HCT116 (cell line): ENCODE measurements around the gene PIP4K2A. TPM values are rescaled to one million over a fixed set of nuclear protein-coding genes. Genes with fewer than 3 reads are reported as not detected.

Source experiments
- ATAC-seq: fragments of 200-7000 bp; cut with Tn5 transposase; 2 replicates; pipeline ENCODE4 v1.9.1; 2020; ENCODE audit warnings: mild to moderate bottlenecking, moderate library complexity
- BruUV-seq: library from RNA; stranded (reverse); fragments of 400-500 nt; replicated peaks from 2 replicates; lab custom pipeline; 2021; lab: Mats Ljungman, UMichigan
- CTCF ChIA-PET: fragments of 300-600 bp; sonication (Branson Sonifier 250); formaldehyde crosslinking; loops from one replicate; lab custom pipeline; 2021; ENCODE audit warnings: antibody characterized with exemption; lab: Charles Lee
- POLR2A ChIA-PET: fragments of 300-600, 350-600 bp; sonication (Branson Sonifier 250); formaldehyde crosslinking; loops from one replicate; lab custom pipeline; 2021; ENCODE audit warnings: antibody characterized with exemption; lab: Charles Lee
- RAD21 ChIA-PET, 2 experiments: fragments of 300-600 bp; sonication (Branson Sonifier 250); formaldehyde crosslinking; loops; one replicate each; lab custom pipeline; 2023; ENCODE audit warnings: low total read pairs in 2 of 2; ENCODE audit not compliant: uncharacterized antibody in 2 of 2, unreplicated experiment in 2 of 2, low non-redundant PET in 1 of 2; lab: Charles Lee
- DNase-seq: peaks from one replicate; pipeline ENCODE4 v3.0.0-alpha.2; 2010; ENCODE audit warnings: low read depth, low spot score
- H2AFZ ChIP-seq: fragments of 200-600 bp; shearing (Covaris generic), sonication (generic); 2 replicates; pipeline ENCODE4 v1.6.1; 2017; ENCODE audit warnings: low read depth, mixed run types, mixed read lengths, antibody characterized with exemption, low read length; ENCODE audit not compliant: poor library complexity, severe bottlenecking
- H3K27ac ChIP-seq: 2 replicates; pipeline ENCODE4 v1.5.1; 2012; ENCODE audit warnings: low read depth, low read length
- H3K27me3 ChIP-seq: fragments of 200-600 bp; sonication (generic); 2 replicates; pipeline ENCODE4 v1.6.1; 2016; ENCODE audit warnings: mixed run types, low read length, mixed read lengths; ENCODE audit not compliant: insufficient read depth
- H3K36me3 ChIP-seq, 2 experiments: fragments of 200-500 bp in 1 of 2; fragments of 200-600 bp in 1 of 2; sonication (Bioruptor generic) in 1 of 2; sonication (generic) in 1 of 2; 2 replicates each; pipeline versions ENCODE4 v1.5.1 to v1.6.1; 2014 to 2016; ENCODE audit warnings: low read length in 2 of 2, inconsistent platforms in 1 of 2, mixed read lengths in 1 of 2, mixed run types in 1 of 2; ENCODE audit not compliant: insufficient read depth in 2 of 2, control insufficient read depth in 1 of 2
- H3K4me1 ChIP-seq, 2 experiments: fragments of 200-600 bp in 1 of 2; sonication (generic) in 1 of 2; 2 replicates each; pipeline versions ENCODE4 v1.5.1 to v1.6.1; 2012 to 2017; ENCODE audit warnings: low read length in 2 of 2, inconsistent platforms in 1 of 2, mild to moderate bottlenecking in 1 of 2, mixed read lengths in 1 of 2, mixed run types in 1 of 2, moderate library complexity in 1 of 2; ENCODE audit not compliant: insufficient read depth in 2 of 2, control insufficient read depth in 1 of 2
- H3K4me2 ChIP-seq: fragments of 200-600 bp; sonication (generic); 2 replicates; pipeline ENCODE4 v1.6.1; 2017; ENCODE audit warnings: mixed run types, low read length, mixed read lengths
- H3K4me3 ChIP-seq, 2 experiments: fragments of 200-600 bp in 1 of 2; sonication (generic) in 1 of 2; replicated peaks in 1 of 2; 2 replicates each; pipeline ENCODE4 v1.5.1; 2011 to 2016; ENCODE audit warnings: low read length in 2 of 2, control low read depth in 1 of 2, low read depth in 1 of 2, mild to moderate bottlenecking in 1 of 2, mixed read lengths in 1 of 2, mixed run types in 1 of 2
- H3K79me2 ChIP-seq: fragments of 200-600 bp; sonication (generic); 2 replicates; pipeline ENCODE4 v1.6.1; 2017; ENCODE audit warnings: mild to moderate bottlenecking, mixed run types, low read length, moderate library complexity, mixed read lengths; ENCODE audit not compliant: insufficient read depth
- H3K9ac ChIP-seq: fragments of 200-600 bp; sonication (generic); 2 replicates; pipeline ENCODE4 v1.6.1; 2016; ENCODE audit warnings: low read length, mixed read lengths
- H3K9me2 ChIP-seq: fragments of 200-600 bp; sonication (generic), shearing (Covaris generic); 2 replicates; pipeline ENCODE4 v1.6.1; 2017; ENCODE audit warnings: mixed run types, mild to moderate bottlenecking, moderate library complexity; ENCODE audit not compliant: insufficient read depth
- H3K9me3 ChIP-seq, 2 experiments: fragments of 200-500 bp in 1 of 2; fragments of 200-600 bp in 1 of 2; sonication (Bioruptor generic) in 1 of 2; sonication (generic) in 1 of 2; 2 replicates each; pipeline ENCODE4 v1.6.1; 2014 to 2017; ENCODE audit warnings: low read length in 2 of 2, mixed read lengths in 2 of 2, inconsistent platforms in 1 of 2, low read depth in 1 of 2, mild to moderate bottlenecking in 1 of 2, mixed run types in 1 of 2, moderate library complexity in 1 of 2; ENCODE audit not compliant: control insufficient read depth in 1 of 2, insufficient read depth in 1 of 2
- H4K20me1 ChIP-seq: fragments of 200-600 bp; sonication (generic), shearing (Covaris generic); 2 replicates; pipeline ENCODE4 v1.6.1; 2017; ENCODE audit warnings: mixed run types, mild to moderate bottlenecking, moderate library complexity; ENCODE audit not compliant: insufficient read depth
- CBX3 ChIP-seq: IDR thresholded peaks from 2 replicates; pipeline ENCODE4 v1.6.1; 2012; ENCODE audit warnings: low read depth
- CEBPB ChIP-seq: IDR thresholded peaks from 2 replicates; pipeline ENCODE4 v1.6.1; 2012; ENCODE audit warnings: low read depth
- EGR1 ChIP-seq: IDR thresholded peaks from 2 replicates; pipeline ENCODE4 v1.6.1; 2012; ENCODE audit warnings: low read depth
- ELF1 ChIP-seq: IDR thresholded peaks from 2 replicates; pipeline ENCODE4 v1.6.1; 2012; ENCODE audit warnings: low read depth, borderline replicate concordance
- EZH2 ChIP-seq: fragments of 200-600 bp; sonication (generic); IDR thresholded peaks from 2 replicates; pipeline ENCODE4 v1.6.1; 2017; ENCODE audit warnings: antibody characterized with exemption, mixed run types
- FOSL1 ChIP-seq: IDR thresholded peaks from 2 replicates; pipeline ENCODE4 v1.6.1; 2012; ENCODE audit warnings: low read depth
- JUND ChIP-seq: IDR thresholded peaks from 2 replicates; pipeline ENCODE4 v1.6.1; 2012
- POLR2A ChIP-seq: IDR thresholded peaks from 2 replicates; pipeline ENCODE4 v1.7.0; 2011; ENCODE audit warnings: borderline replicate concordance; ENCODE audit not compliant: insufficient read depth, insufficient read length; ENCODE audit errors: extremely low read depth
- POLR2AphosphoS5 ChIP-seq: IDR thresholded peaks from 2 replicates; pipeline ENCODE4 v1.6.1; 2011; ENCODE audit warnings: mild to moderate bottlenecking, low read depth, low read length, moderate library complexity
- RAD21 ChIP-seq: IDR thresholded peaks from 2 replicates; pipeline ENCODE4 v1.6.1; 2012; ENCODE audit warnings: low read depth, mild to moderate bottlenecking
- REST ChIP-seq: IDR thresholded peaks from 2 replicates; pipeline ENCODE4 v1.6.1; 2012; ENCODE audit warnings: low read depth
- SIN3A ChIP-seq: IDR thresholded peaks from 2 replicates; pipeline ENCODE4 v1.6.1; 2012; ENCODE audit warnings: low read depth
- SP1 ChIP-seq: IDR thresholded peaks from 2 replicates; pipeline ENCODE4 v1.6.1; 2012; ENCODE audit warnings: low read depth
- SRF ChIP-seq: IDR thresholded peaks from 2 replicates; pipeline ENCODE4 v1.6.1; 2012; ENCODE audit warnings: low read depth
- TCF7L2 ChIP-seq: IDR thresholded peaks from 2 replicates; pipeline ENCODE4 v1.7.0; 2011; ENCODE audit warnings: borderline replicate concordance, inconsistent platforms; ENCODE audit not compliant: insufficient read depth, insufficient read length; ENCODE audit errors: extremely low read depth
- ZFX ChIP-seq: fragments of 450-650 bp; IDR thresholded peaks from 2 replicates; pipeline ENCODE4 v1.6.1; 2017
- ZNF274 ChIP-seq: fragments of 200-500 bp; sonication (Bioruptor generic); IDR thresholded peaks from 2 replicates; pipeline ENCODE4 v1.6.1; 2014; ENCODE audit warnings: mild to moderate bottlenecking, low read depth, low read length, inconsistent platforms
- intact Hi-C: fragments of 100-400 bp; cut with micrococcal nuclease; formaldehyde crosslinking; loops from 2 replicates; pipeline ENCODE4 v1.10.0; 2022
- total RNA-seq: library from RNA; stranded (reverse); gene quantifications from one replicate; pipeline ENCODE4 v1.2.1, GENCODE V29; 2021; ENCODE audit not compliant: unreplicated experiment
- TF ChIP-seq, protein P1 (sequence below): IDR thresholded peaks from 2 replicates; pipeline ENCODE4 v1.6.1; 2011; ENCODE audit warnings: mild to moderate bottlenecking, low read length, moderate library complexity; ENCODE audit not compliant: insufficient replicate concordance; ENCODE audit errors: extremely low read depth
- TF ChIP-seq, protein P2 (sequence below), 3 experiments: fragments of 200-600 bp in 1 of 3; sonication (generic) in 1 of 3; IDR thresholded peaks in 2 of 3; conservative IDR thresholded peaks in 1 of 3; 2 replicates each; pipeline ENCODE4 v1.5.1; 2012 to 2017; ENCODE audit warnings: low read depth in 2 of 3, low read length in 2 of 3, antibody characterized with exemption in 1 of 3, borderline replicate concordance in 1 of 3, control low read depth in 1 of 3, mild to moderate bottlenecking in 1 of 3, mixed read lengths in 1 of 3, mixed run types in 1 of 3, moderate library complexity in 1 of 3; ENCODE audit not compliant: insufficient read depth in 1 of 3
- TF ChIP-seq, protein P3 (sequence below): IDR thresholded peaks from 2 replicates; pipeline ENCODE4 v1.6.1; 2012

The PIP4K2A gene
- total RNA-seq, 1 experiment from 2014 or later = 41.9 TPM

DNA sequence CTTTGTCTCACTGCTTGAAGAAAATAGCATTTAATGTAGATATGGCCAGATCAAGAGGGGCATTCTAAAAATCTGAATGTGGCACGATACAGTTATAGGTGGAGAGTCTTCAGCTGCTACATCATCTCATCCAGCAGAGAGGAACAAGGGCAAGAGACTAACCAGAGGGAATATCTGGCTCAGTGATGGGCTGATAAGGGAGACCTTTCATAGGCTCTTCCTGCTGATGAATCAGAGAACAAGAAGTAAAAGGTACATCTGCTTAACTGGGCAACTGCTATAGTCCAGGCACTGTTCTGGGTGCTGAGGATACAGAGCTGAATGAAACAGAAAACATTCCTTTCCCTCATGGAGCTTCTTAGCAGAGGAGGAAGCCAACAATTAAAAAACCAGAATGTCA, 37.9 kb downstream of the PIP4K2A start:
- Histone ChIP-seq H3K9me2 (no peaks in the 10 kb centered on the region), H3K4me1 (peaks cover 12 to 34% of the 10 kb centered on the region in 2 experiments), H3K27ac (no peak overlapping the region), H3K4me2 (no peak overlapping the region), H3K9me3 (no peaks in the 10 kb centered on the region), H2AFZ (no peak overlapping the region), H3K79me2 (peaks cover 100% of the 10 kb centered on the region), H3K4me3 (no peak overlapping the region), H3K9ac (no peak overlapping the region), H3K27me3 (no peaks in the 10 kb centered on the region), H3K36me3 (no peaks in the 10 kb centered on the region), H4K20me1 (peaks cover 14% of the 10 kb centered on the region; the same call in 1 of the 2 replicates)
- RAD21 ChIA-PET = no interaction called here
- CTCF ChIA-PET = no interaction called here
- TF ChIP-seq ELF1 (no peak), SRF (no peak), ZFX (no peak), REST (no peak), JUND (no peak), SP1 (no peak), EZH2 (no peak), CBX3 (no peak), CEBPB (no peak), POLR2AphosphoS5 (no peak), SIN3A (no peak), ZNF274 (no peak), RAD21 (no peak), FOSL1 (no peak), POLR2A (no peak), EGR1 (no peak), TCF7L2 (no peak)
- TF ChIP-seq, protein P1, sequence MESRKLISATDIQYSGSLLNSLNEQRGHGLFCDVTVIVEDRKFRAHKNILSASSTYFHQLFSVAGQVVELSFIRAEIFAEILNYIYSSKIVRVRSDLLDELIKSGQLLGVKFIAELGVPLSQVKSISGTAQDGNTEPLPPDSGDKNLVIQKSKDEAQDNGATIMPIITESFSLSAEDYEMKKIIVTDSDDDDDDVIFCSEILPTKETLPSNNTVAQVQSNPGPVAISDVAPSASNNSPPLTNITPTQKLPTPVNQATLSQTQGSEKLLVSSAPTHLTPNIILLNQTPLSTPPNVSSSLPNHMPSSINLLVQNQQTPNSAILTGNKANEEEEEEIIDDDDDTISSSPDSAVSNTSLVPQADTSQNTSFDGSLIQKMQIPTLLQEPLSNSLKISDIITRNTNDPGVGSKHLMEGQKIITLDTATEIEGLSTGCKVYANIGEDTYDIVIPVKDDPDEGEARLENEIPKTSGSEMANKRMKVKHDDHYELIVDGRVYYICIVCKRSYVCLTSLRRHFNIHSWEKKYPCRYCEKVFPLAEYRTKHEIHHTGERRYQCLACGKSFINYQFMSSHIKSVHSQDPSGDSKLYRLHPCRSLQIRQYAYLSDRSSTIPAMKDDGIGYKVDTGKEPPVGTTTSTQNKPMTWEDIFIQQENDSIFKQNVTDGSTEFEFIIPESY = no peak
- TF ChIP-seq, protein P2, sequence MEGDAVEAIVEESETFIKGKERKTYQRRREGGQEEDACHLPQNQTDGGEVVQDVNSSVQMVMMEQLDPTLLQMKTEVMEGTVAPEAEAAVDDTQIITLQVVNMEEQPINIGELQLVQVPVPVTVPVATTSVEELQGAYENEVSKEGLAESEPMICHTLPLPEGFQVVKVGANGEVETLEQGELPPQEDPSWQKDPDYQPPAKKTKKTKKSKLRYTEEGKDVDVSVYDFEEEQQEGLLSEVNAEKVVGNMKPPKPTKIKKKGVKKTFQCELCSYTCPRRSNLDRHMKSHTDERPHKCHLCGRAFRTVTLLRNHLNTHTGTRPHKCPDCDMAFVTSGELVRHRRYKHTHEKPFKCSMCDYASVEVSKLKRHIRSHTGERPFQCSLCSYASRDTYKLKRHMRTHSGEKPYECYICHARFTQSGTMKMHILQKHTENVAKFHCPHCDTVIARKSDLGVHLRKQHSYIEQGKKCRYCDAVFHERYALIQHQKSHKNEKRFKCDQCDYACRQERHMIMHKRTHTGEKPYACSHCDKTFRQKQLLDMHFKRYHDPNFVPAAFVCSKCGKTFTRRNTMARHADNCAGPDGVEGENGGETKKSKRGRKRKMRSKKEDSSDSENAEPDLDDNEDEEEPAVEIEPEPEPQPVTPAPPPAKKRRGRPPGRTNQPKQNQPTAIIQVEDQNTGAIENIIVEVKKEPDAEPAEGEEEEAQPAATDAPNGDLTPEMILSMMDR (IDR thresholded peaks at IDR 0.05 in 2 of 3, conservative IDR thresholded peaks at IDR 0.05 in 1 of 3; ENCODE audit: borderline replicate concordance in 1 of 3, insufficient read depth in 1 of 3, low read depth in 2 of 3, low read length in 2 of 3) = no peak
- TF ChIP-seq, protein P3, sequence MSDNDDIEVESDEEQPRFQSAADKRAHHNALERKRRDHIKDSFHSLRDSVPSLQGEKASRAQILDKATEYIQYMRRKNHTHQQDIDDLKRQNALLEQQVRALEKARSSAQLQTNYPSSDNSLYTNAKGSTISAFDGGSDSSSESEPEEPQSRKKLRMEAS = no peak
- POLR2A ChIA-PET = interaction anchor here (1.2 kb wide), 1 partner anchor 164 kb away, joined by 3 read pairs; no protein-coding TSS in a partner anchor
- BruUV-seq = no TSS peak
- intact Hi-C loops = no loop called here
- DNase-seq (no peak), ATAC-seq (no peak)
